ENCODE measurements around the gene ELP4. TPM values are rescaled to one million over a fixed set of nuclear protein-coding genes. Genes with fewer than 3 reads are reported as not detected.
"Not testable (repeated sequence)": the region's sequence is repeated elsewhere in the genome, so short reads cannot be mapped to it uniquely, and the experiment has no call there.

The ELP4 gene
- total and polyA plus RNA-seq, 2 donors from 2014 or later: 20.3 to 26.2 TPM

- FAIRE-seq: no peak
- Histone ChIP-seq H3K9me3 (ENCODE audit: control insufficient read depth in 2 of 3, insufficient read depth in 1 of 3, low read length in 3 of 3) (no peaks in the 10 kb centered on the region), H3K4me3 (ENCODE audit: low read length in 3 of 3) (no peak overlapping the region), H3K27me3 (ENCODE audit: control insufficient read depth, insufficient read depth, low read length) (no peaks in the 10 kb centered on the region), H3K4me1 (ENCODE audit: control insufficient read depth in 2 of 3, insufficient read depth in 2 of 3, low read depth in 1 of 3, low read length in 3 of 3) (no peaks in the 10 kb centered on the region), H3K36me3 (ENCODE audit: control insufficient read depth in 2 of 3, insufficient read depth in 3 of 3, low read length in 3 of 3) (no peaks in the 10 kb centered on the region), H3K27ac (ENCODE audit: low read depth in 2 of 2, low read length in 2 of 2) (no peak overlapping the region), H3K9ac (ENCODE audit: low read length in 3 of 3) (no peak overlapping the region)
- intact Hi-C loops (cut with DNase I): no loop called here
- no peak for DNase-seq
- no peak for TF ChIP-seq CTCF (IDR thresholded peaks at IDR 0.05; ENCODE audit: borderline replicate concordance, extremely low read depth, insufficient read depth)
Observed at GRCh38 chr11:31722754-31723153, 213.2 kb downstream of the ELP4 start.

- Histone ChIP-seq H3K27me3 (ENCODE audit: control insufficient read depth, insufficient read depth, low read length) (no peaks in the 10 kb centered on the region), H3K36me3 (ENCODE audit: control insufficient read depth in 2 of 3, insufficient read depth in 3 of 3, low read length in 3 of 3) (no peaks in the 10 kb centered on the region), H3K4me3 (ENCODE audit: low read length in 3 of 3) (no peak overlapping the region), H3K27ac (ENCODE audit: low read depth in 2 of 2, low read length in 2 of 2) (no peak overlapping the region), H3K9me3 (ENCODE audit: control insufficient read depth in 2 of 3, insufficient read depth in 1 of 3, low read length in 3 of 3) (no peaks in the 10 kb centered on the region), H3K9ac (ENCODE audit: low read length in 3 of 3) (no peak overlapping the region), H3K4me1 (ENCODE audit: control insufficient read depth in 2 of 3, insufficient read depth in 2 of 3, low read depth in 1 of 3, low read length in 3 of 3) (no peaks in the 10 kb centered on the region)
- intact Hi-C loops (cut with DNase I): no loop called here
- FAIRE-seq (no peak), DNase-seq (no peak)
- TF ChIP-seq CTCF (IDR thresholded peaks at IDR 0.05; ENCODE audit: borderline replicate concordance, extremely low read depth, insufficient read depth): no peak
Observed at GRCh38 chr11:31725176-31725575, 215.6 kb downstream of the ELP4 start.

GRCh38 chr11:31728432-31728831, 218.9 kb downstream of the ELP4 start:
- DNase-seq (no peak), FAIRE-seq (no peak)
- H3K27me3 ChIP-seq (ENCODE audit: control insufficient read depth, insufficient read depth, low read length): no peaks in the 10 kb centered on the region
- H3K9ac ChIP-seq (ENCODE audit: low read length in 3 of 3): no peak overlapping the region
- H3K4me1 ChIP-seq (ENCODE audit: control insufficient read depth in 2 of 3, insufficient read depth in 2 of 3, low read depth in 1 of 3, low read length in 3 of 3): no peaks in the 10 kb centered on the region
- H3K4me3 ChIP-seq (ENCODE audit: low read length in 3 of 3): no peak overlapping the region
- no peak overlapping the region for H3K27ac ChIP-seq (ENCODE audit: low read depth in 2 of 2, low read length in 2 of 2)
- intact Hi-C loops (cut with DNase I): no loop called here
- H3K9me3 ChIP-seq (ENCODE audit: control insufficient read depth in 2 of 3, insufficient read depth in 1 of 3, low read length in 3 of 3): no peaks in the 10 kb centered on the region
- TF ChIP-seq CTCF (IDR thresholded peaks at IDR 0.05; ENCODE audit: borderline replicate concordance, extremely low read depth, insufficient read depth): no peak
- H3K36me3 ChIP-seq (ENCODE audit: control insufficient read depth in 2 of 3, insufficient read depth in 3 of 3, low read length in 3 of 3): no peaks in the 10 kb centered on the region

- intact Hi-C loops (cut with DNase I): no loop called here
- H3K36me3 ChIP-seq (ENCODE audit: control insufficient read depth in 2 of 3, insufficient read depth in 3 of 3, low read length in 3 of 3): no peaks in the 10 kb centered on the region
Observed at GRCh38 chr11:31740131-31740530, 230.6 kb downstream of the ELP4 start.

GRCh38 chr11:31740731-31741368, 231.3 kb downstream of the ELP4 start:
- DNase-seq; H3K9ac ChIP-seq (ENCODE audit: low read length in 3 of 3); H3K9me3 ChIP-seq (ENCODE audit: control insufficient read depth in 2 of 3, insufficient read depth in 1 of 3, low read length in 3 of 3); H3K4me3 ChIP-seq (ENCODE audit: low read length in 3 of 3); H3K27me3 ChIP-seq (ENCODE audit: control insufficient read depth, insufficient read depth, low read length); H3K36me3 ChIP-seq (ENCODE audit: control insufficient read depth in 2 of 3, insufficient read depth in 3 of 3, low read length in 3 of 3); H3K4me1 ChIP-seq (ENCODE audit: control insufficient read depth in 2 of 3, insufficient read depth in 2 of 3, low read depth in 1 of 3, low read length in 3 of 3); H3K27ac ChIP-seq (ENCODE audit: low read depth in 2 of 2, low read length in 2 of 2); intact Hi-C loops (cut with DNase I); FAIRE-seq: not testable (repeated sequence)

More at GRCh38 chr11:31740131-31740530, 230.6 kb downstream of the ELP4 start:
- Histone ChIP-seq H3K9ac (ENCODE audit: low read length in 3 of 3) (no peak overlapping the region), H3K4me1 (ENCODE audit: control insufficient read depth in 2 of 3, insufficient read depth in 2 of 3, low read depth in 1 of 3, low read length in 3 of 3) (no peaks in the 10 kb centered on the region), H3K27ac (ENCODE audit: low read depth in 2 of 2, low read length in 2 of 2) (no peak overlapping the region), H3K27me3 (ENCODE audit: control insufficient read depth, insufficient read depth, low read length) (no peaks in the 10 kb centered on the region), H3K4me3 (ENCODE audit: low read length in 3 of 3) (no peak overlapping the region), H3K9me3 (ENCODE audit: control insufficient read depth in 2 of 3, insufficient read depth in 1 of 3, low read length in 3 of 3) (no peaks in the 10 kb centered on the region)
- no peak for DNase-seq
- no peak for FAIRE-seq
- no peak for TF ChIP-seq CTCF (IDR thresholded peaks at IDR 0.05; ENCODE audit: borderline replicate concordance, extremely low read depth, insufficient read depth)

Measured in kidney (tissue), 14 donors.